GM21619 (cell line): ENCODE measurements around the gene GPC5.

Source experiments
- ATAC-seq: cut with Tn5 transposase; IDR thresholded peaks from one replicate; pipeline ENCODE4 v1.9.1; 2021; ENCODE audit not compliant: unreplicated experiment

GPC5 gene

GRCh38 chr13:92802776-92803175, 1404.4 kb downstream of the GPC5 start:
- no peak for ATAC-seq

DNA sequence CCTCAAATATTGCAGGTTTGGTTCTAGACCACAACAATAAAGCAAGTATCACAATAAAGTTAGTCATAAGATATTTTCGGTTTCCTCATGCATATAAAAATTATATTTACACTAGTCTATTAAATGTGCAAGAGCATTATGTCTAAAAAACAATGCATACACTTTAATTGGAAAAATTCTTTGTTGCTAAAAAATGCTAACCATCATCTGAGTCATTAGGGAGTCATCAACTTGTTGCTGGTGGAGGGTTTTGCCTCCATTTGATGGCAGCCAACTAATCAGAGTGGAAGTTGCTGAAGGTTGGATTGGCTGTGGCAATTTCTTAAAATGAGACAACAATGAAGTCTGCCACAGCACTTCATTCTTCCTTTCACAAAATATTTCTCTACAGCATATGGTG, 1405.9 kb downstream of the GPC5 start:
- ATAC-seq, result no peak

DNA sequence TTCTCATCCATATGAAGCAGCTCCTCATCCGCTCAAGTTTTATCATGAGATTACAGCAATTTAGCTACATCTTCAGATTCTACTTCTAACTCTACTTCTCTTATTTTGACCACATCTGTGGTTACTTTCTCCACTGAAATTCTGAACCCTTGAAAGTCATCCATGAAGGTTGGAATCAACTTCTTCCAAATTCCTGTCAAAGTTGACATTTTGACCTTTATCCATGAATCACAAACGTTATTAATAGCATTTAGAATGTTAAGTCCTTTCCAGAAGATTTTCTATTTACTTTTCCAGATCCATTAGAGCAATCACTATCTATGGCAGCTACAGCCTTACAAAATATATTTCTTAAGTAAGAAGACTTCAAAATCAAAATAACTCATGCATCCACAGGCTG, 1406.5 kb downstream of the GPC5 start:
- ATAC-seq, result no peak

DNA sequence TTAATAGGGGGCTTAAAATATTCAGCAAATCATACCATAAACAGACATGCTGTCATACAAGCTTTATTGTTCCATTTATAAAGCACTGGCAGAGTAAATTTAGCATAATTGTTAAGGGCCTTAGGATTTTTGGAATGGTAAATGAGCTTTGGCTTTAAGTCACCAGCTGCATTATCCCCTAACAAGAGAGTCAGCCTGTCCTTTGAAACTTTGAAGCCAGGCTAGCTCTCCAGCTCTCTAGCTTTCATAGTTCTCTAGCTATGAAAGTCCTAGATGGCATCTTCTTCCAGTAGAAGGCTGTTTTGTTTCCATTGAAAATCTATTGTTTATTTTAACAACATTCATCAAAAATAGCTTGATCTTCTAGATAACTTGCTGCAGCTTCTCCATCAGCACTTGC, 1407.3 kb downstream of the GPC5 start:
- ATAC-seq, result no peak

DNA sequence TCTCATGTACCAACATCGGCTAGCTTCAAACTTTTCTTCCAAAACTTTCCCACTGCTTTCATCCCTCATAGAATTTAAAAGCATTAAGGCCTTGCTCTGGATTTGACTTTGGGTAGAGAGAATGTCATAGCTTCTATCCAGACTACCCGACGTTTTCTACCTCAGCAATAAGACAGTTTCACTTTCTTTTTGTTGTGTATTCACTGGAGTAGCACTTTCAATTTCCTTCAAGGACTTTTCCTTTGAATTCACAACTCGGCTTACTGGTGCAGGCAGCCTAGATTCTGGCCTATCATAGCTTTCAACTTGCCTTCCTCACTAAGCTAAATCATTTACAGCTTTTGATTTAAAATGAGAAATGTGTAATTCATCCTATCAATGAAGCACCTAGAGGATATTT, 1407.8 kb downstream of the GPC5 start:
- ATAC-seq, result no peak

DNA sequence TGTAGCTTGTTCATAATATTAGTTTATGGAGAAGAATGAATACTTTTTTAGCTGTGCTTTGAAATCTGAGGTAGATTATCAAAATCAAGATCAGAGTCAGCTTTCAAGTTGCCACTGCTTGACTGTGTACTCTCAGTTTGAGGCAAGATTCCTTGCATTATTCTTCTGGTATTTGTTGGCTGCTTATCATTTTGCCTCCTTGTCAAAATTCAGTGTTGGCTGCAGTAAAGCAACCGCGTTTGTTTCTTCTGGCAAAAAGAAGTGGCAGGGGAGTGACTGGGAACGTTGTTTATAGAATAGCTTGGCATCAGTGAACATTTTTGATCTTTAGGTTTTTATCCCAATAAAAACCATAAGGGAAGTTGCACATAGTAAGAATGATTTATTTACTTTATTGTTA, 1408.9 kb downstream of the GPC5 start:
- no peak for ATAC-seq

DNA sequence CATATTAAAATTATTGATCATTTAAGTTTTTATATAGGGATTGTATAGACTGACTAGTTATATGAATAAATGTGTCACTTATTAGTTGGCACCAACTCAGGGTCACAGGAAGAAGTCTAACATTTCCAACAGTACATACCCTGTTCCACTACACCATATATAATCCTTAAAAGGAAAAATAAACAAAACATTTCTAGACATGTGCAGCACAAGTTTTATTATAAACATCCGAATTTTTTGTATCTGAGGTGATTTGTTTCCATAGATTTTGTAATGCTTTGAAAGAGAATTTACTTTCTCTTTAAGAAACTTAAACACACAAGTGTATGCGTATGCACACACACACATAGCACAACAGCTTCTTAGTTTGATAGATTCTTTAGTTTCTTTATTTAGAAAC, 1409.5 kb downstream of the GPC5 start:
- ATAC-seq, result no peak

GRCh38 chr13:92821324-92821723, 1422.9 kb downstream of the GPC5 start:
- no peak for ATAC-seq

- no peak for ATAC-seq
These were observed 1424.6 kb downstream of the GPC5 start for GRCh38 chr13:92823059-92823458.

- no peak for ATAC-seq
These were observed 1427.6 kb downstream of the GPC5 start for GRCh38 chr13:92825938-92826596.

GRCh38 chr13:92827503-92827902, 1429.1 kb downstream of the GPC5 start:
- no peak for ATAC-seq

GRCh38 chr13:92829930-92830329, 1431.5 kb downstream of the GPC5 start:
- ATAC-seq, result no peak

GRCh38 chr13:92830821-92831220, 1432.4 kb downstream of the GPC5 start:
- no peak for ATAC-seq

GRCh38 chr13:92833071-92833470, 1434.7 kb downstream of the GPC5 start:
- no peak for ATAC-seq

DNA sequence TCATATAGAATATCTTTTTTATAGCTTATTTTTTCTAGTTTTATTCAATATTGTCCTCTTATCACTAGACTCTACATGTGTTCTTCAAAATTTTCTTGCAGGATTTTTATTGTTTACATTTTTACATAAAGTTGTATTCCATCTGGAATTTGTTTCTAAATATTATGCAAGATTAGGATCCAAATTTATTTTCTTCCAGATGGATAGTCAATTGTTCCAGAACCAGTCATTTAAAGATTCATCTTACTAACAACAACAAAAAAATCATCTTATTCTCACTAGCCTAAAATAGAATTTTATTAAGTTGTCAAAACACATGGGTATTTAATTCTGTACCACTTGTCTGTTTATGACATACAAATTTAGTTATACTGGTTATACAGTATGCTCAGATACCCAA, 1437.8 kb downstream of the GPC5 start:
- ATAC-seq, result no peak

DNA sequence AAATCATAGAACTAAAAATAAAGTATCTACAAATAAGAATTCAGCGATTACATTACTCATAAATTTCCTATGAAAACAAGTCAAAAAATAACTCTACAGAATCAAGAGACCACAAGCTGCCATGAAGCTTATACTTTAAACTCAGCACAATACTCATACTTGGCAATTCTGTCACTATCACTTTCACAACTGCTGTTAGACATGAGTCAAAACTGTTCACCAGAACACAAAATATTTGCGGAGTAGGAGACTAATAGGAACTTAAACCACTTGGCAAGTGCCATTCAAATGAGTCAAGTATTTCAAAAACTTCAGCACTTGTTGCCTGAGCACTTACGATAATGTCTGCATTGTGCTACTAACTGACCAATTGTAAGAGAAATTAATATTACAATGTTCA, 1440.4 kb downstream of the GPC5 start:
- peak; percentile 73 for ATAC-seq

DNA sequence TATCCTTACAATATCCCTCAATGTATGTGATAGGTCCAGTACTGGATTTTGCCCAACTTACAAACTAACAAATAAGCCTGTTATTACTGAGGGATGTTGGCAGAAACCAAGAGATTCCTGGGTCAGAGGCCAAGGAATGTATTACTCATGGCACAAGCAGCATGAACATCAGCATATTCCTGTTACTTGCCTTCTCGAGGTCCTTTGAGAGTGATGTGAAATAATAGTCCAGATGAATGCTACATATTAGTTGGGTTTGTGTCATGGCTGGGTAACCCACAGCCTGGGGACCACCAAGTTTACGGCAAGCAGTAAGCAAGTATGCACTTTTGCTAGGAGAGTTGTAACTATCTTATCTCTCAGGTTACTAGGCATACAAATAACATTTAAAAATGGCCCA, 1443.7 kb downstream of the GPC5 start:
- no peak for ATAC-seq

- no peak for ATAC-seq
These were observed 1445.1 kb downstream of the GPC5 start for GRCh38 chr13:92843549-92843948.

DNA sequence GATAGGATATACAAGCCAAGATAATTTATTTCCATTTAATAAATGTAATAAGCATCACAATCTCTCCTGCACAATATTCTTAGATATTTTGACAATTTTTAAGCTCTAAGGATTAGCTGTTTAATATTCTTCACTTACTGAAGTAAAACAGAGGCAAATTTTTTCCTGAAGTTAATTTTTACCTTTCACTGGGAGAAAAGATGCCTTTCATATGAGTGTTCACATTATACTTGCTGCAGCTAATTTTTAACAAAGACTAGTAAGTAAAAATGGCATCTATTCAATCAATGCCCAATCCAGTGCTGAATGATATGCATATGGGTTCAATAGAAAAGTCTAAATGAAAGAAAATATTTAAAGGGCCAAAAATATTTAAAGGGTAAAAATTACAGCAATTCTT, 1451.0 kb downstream of the GPC5 start:
- ATAC-seq, result no peak

DNA sequence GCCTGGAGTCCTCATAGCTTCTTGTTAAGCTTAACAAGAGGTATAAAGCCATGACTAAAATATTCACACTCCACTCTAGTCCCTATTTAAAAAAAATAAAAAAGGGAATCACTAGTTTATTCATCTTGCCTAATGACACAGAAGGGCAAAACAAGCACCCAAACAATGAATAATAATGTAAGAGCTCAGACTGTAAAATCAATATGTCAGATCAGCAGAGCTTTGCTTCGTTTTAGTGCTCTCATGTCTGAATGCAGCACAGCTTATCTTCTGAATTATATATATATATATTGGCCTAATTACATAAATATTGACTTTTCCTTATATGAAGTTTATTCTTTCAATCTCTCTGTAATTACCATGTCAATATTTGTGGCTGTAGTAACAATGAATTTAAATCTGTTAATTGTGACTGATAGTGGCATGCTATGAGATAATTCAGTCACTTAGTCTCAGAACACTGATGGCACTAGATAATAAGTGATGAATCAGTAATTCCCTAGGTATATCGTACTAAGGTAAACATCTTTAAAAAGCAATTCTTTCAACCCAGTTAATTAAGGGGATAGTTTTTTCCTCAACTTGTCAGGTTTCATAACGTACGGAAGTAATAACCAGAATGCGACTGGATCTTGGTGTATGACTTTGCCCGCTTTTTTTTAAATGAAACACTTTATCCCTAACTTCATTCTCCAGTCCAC, 1466.3 kb downstream of the GPC5 start:
- ATAC-seq, result no peak

DNA sequence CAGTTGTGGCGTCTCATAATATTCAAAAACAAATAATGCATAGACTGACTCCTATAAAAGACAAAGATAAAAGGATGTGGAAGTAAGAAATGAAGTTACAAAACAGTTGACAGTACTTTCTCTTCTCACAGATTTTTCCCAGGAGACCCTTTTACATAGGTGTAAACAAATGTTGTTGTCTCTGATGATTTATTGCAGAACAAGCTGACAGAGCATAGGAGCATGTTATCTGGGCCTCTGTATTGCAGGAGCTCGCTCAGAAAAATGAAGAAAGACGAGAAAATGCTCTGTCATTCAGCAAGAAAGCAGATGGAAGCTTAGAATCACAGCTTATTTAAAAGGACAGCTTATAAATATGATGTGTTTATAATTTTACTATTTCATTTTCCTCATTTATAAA, 1474.6 kb downstream of the GPC5 start:
- no peak for ATAC-seq

GRCh38 chr13:92886535-92887077, 1488.2 kb downstream of the GPC5 start:
- no peak for ATAC-seq

DNA sequence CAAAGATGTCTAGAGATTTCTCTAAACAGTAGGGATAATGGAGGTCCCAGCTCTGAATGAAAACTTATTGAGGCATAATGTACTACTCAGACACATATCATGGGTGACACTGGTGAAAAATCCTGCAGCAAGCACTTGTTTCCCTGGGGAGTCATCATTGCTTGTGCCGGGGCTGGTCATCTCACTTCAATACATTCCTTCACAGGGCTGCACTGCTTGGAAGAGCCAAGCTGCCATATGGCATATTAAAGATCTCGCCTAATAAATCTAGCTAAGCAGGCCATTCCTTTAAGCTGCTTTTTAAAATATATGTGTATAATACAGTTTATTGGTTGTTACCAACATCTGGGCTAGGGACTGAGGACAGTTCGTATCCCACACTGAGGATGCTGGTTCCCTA, 1496.0 kb downstream of the GPC5 start:
- ATAC-seq, result no peak
